ENCODE results near the gene CACNB1.

DNA sequence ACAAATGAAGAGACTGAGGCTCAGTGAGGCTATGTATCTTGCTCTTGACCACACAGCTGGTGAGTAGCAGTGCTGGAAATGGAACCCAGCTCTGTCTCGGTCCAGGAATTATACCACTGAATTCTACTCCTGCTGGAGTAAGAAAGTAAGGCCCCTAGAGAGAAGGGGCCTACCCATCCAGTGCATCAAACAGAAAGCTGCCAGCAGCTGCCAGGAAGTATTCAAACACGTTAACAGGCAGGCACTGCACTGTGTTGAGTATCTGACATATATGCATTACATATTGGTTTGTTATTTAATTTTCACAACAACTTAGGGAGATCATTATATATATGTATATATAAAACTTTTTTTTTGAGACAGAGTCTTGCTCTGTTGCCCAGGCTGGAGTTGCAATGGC is 35.5 kb downstream of the CACNB1 start:
- TF ChIP-seq CTCF (IDR thresholded peaks at IDR 0.05; ENCODE audit: poor library complexity) (no peak), EZH2phosphoT487 (IDR thresholded peaks at IDR 0.05; ENCODE audit: low read depth, severe bottlenecking, unreplicated experiment) (no peak)

All from hepatocyte (in vitro differentiated cells).